Mammary epithelial cell (primary cell): Measurements from ENCODE around the gene CCDC69.

ENCODE experiments used
- EZH2 ChIP-seq: IDR thresholded peaks from 2 replicates; pipeline ENCODE4 v1.6.1; 2012; ENCODE audit warnings: low read length, inconsistent platforms, borderline replicate concordance
- TF ChIP-seq, protein P1 (sequence below), 2 donors: IDR thresholded peaks in 1 of 2; conservative IDR thresholded peaks in 1 of 2; 2 replicates each; pipeline ENCODE4 v1.5.1; 2011 to 2012; ENCODE audit warnings: inconsistent platforms in 2 of 2, low read length in 2 of 2, mild to moderate bottlenecking in 2 of 2, control low read depth in 1 of 2, low read depth in 1 of 2; ENCODE audit not compliant: insufficient read depth in 1 of 2; ENCODE audit errors: extremely low read depth in 1 of 2

DNA sequence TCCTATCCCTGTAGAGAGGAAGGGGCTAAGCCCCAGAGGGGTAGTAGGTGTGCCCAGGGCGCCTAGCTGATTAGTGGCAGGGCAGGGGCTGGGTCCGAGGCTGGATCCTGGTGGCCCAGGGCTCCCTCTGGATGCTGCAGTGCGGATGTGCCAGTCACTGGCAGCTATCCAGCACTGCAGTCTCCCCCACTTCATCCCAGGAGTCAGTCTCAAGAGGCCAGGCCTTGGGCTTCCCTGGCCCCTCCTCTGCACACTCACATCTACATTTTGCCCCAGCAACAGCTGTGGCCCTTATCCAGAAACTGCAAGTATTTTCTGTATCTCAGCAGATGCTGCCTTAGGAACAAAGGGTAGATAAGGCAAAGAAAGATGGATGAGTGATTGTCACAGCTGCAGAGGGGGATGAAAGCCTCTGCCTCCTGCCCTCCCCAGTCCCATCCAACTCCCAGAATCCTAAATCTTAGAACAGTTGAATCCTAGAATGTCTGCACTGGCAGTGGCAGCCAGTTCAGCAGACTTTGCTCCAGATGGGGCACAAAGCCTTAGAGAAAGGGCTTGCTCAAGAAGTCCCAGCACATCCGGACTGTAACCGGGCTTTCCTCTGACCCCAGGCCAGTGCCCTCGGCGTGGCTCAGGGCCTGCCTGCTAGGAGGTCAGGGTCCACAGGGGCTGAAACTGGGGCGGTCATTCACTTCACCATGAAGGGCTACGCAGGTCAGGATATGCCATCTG lies 68.0 kb downstream of the CCDC69 start:
- TF ChIP-seq, protein P1, sequence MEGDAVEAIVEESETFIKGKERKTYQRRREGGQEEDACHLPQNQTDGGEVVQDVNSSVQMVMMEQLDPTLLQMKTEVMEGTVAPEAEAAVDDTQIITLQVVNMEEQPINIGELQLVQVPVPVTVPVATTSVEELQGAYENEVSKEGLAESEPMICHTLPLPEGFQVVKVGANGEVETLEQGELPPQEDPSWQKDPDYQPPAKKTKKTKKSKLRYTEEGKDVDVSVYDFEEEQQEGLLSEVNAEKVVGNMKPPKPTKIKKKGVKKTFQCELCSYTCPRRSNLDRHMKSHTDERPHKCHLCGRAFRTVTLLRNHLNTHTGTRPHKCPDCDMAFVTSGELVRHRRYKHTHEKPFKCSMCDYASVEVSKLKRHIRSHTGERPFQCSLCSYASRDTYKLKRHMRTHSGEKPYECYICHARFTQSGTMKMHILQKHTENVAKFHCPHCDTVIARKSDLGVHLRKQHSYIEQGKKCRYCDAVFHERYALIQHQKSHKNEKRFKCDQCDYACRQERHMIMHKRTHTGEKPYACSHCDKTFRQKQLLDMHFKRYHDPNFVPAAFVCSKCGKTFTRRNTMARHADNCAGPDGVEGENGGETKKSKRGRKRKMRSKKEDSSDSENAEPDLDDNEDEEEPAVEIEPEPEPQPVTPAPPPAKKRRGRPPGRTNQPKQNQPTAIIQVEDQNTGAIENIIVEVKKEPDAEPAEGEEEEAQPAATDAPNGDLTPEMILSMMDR (conservative IDR thresholded peaks at IDR 0.05 in 1 of 2, IDR thresholded peaks at IDR 0.05 in 1 of 2; ENCODE audit: extremely low read depth in 1 of 2, insufficient read depth in 1 of 2, low read depth in 1 of 2, low read length in 2 of 2): no peak
- TF ChIP-seq EZH2: no peak
